Fibroblast of lung (primary cell): ENCODE data around the gene DUSP14.

Experiments
- EZH2 ChIP-seq: IDR thresholded peaks from 2 replicates; pipeline ENCODE4 v1.5.1; 2012; ENCODE audit warnings: low read length, control low read depth, mild to moderate bottlenecking; ENCODE audit errors: missing control alignments
- TF ChIP-seq, protein P1 (sequence below), 2 donors: IDR thresholded peaks in 1 of 2; conservative IDR thresholded peaks in 1 of 2; 1 replicate in 1 of 2; 2 replicates in 1 of 2; pipeline ENCODE4 v1.5.1; 2011 to 2012; ENCODE audit warnings: low read length in 2 of 2, control low read depth in 1 of 2, inconsistent platforms in 1 of 2, low read depth in 1 of 2, mild to moderate bottlenecking in 1 of 2

DNA sequence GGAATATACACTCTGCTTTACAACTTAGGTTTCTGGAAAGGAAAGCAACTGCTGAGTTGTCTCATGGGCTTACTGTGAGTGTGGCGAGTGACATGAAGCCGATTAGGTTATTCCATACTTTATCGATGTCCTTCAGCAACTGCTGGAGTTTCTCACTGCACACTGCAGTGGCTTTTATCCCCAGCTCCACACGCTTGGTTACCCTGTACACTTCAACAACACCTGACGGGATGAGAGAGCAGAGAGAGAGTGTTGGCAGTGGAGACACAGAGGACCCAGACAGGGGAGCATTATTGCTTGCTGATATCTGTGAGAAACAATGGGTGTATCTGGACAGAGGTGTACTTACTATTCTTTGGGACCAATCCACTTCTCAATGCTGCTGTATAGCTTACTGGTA is 46.2 kb downstream of the DUSP14 start:
- TF ChIP-seq, protein P1, sequence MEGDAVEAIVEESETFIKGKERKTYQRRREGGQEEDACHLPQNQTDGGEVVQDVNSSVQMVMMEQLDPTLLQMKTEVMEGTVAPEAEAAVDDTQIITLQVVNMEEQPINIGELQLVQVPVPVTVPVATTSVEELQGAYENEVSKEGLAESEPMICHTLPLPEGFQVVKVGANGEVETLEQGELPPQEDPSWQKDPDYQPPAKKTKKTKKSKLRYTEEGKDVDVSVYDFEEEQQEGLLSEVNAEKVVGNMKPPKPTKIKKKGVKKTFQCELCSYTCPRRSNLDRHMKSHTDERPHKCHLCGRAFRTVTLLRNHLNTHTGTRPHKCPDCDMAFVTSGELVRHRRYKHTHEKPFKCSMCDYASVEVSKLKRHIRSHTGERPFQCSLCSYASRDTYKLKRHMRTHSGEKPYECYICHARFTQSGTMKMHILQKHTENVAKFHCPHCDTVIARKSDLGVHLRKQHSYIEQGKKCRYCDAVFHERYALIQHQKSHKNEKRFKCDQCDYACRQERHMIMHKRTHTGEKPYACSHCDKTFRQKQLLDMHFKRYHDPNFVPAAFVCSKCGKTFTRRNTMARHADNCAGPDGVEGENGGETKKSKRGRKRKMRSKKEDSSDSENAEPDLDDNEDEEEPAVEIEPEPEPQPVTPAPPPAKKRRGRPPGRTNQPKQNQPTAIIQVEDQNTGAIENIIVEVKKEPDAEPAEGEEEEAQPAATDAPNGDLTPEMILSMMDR (conservative IDR thresholded peaks at IDR 0.05 in 1 of 2, IDR thresholded peaks at IDR 0.05 in 1 of 2; ENCODE audit: low read depth in 1 of 2, low read length in 2 of 2) = no peak
- no peak for TF ChIP-seq EZH2
